Lower leg skin (tissue), 3 donors: ENCODE results near the gene SH3D19.

ENCODE experiments used
- POLR2A ChIP-seq, 2 donors: fragments of 450-650 bp; IDR thresholded peaks; one replicate each; pipeline ENCODE4 v1.6.1; 2016 to 2017; ENCODE audit warnings: antibody characterized with exemption in 2 of 2, mild to moderate bottlenecking in 1 of 2, moderate library complexity in 1 of 2
- TF ChIP-seq, protein P1 (sequence below), 3 donors: fragments of 450-650 bp; IDR thresholded peaks; one replicate each; pipeline ENCODE4 v1.5.1; 2016; ENCODE audit warnings: antibody characterized with exemption in 3 of 3, mild to moderate bottlenecking in 3 of 3, moderate library complexity in 2 of 3

DNA sequence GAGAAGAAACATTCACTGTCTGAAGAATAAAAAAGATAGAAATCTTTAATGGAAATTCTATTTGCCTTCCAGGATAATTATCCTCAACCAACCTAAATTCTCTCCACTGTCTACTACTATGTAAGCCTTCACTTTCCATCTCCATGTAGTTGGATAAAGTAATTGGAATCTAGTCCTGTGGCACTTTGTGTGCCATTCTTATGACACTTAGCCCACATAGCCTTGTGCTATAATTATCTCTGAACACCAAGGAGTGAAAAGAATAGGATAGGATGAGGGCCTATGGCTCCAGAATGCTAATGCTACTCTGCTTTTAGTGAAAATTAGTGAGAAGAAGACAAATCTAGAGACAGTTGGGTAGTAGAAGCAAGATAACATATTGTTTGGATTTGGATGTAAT lies 28.2 kb downstream of the SH3D19 start:
- TF ChIP-seq, protein P1, sequence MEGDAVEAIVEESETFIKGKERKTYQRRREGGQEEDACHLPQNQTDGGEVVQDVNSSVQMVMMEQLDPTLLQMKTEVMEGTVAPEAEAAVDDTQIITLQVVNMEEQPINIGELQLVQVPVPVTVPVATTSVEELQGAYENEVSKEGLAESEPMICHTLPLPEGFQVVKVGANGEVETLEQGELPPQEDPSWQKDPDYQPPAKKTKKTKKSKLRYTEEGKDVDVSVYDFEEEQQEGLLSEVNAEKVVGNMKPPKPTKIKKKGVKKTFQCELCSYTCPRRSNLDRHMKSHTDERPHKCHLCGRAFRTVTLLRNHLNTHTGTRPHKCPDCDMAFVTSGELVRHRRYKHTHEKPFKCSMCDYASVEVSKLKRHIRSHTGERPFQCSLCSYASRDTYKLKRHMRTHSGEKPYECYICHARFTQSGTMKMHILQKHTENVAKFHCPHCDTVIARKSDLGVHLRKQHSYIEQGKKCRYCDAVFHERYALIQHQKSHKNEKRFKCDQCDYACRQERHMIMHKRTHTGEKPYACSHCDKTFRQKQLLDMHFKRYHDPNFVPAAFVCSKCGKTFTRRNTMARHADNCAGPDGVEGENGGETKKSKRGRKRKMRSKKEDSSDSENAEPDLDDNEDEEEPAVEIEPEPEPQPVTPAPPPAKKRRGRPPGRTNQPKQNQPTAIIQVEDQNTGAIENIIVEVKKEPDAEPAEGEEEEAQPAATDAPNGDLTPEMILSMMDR (IDR thresholded peaks at IDR 0.05) = no peak
- TF ChIP-seq POLR2A (IDR thresholded peaks at IDR 0.05) = no peak
